ENCODE measurements around the gene PTGER1.

- TF ChIP-seq, protein P1, sequence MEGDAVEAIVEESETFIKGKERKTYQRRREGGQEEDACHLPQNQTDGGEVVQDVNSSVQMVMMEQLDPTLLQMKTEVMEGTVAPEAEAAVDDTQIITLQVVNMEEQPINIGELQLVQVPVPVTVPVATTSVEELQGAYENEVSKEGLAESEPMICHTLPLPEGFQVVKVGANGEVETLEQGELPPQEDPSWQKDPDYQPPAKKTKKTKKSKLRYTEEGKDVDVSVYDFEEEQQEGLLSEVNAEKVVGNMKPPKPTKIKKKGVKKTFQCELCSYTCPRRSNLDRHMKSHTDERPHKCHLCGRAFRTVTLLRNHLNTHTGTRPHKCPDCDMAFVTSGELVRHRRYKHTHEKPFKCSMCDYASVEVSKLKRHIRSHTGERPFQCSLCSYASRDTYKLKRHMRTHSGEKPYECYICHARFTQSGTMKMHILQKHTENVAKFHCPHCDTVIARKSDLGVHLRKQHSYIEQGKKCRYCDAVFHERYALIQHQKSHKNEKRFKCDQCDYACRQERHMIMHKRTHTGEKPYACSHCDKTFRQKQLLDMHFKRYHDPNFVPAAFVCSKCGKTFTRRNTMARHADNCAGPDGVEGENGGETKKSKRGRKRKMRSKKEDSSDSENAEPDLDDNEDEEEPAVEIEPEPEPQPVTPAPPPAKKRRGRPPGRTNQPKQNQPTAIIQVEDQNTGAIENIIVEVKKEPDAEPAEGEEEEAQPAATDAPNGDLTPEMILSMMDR (IDR thresholded peaks at IDR 0.05): no peak
- no peak for TF ChIP-seq POLR2A (IDR thresholded peaks at IDR 0.05)
Observed at GRCh38 chr19:14497228-14497921, 22.2 kb upstream of the PTGER1 start.

Data from thyroid gland (tissue), 4 donors.